Measurements from ENCODE around the gene ACKR4.
"Not testable (repeated sequence)": the region's sequence is repeated elsewhere in the genome, so short reads cannot be mapped to it uniquely, and the experiment has no call there.

Gene ACKR4

GRCh38 chr3:132596816-132597433 lies at the start of gene ACKR4:
ACKR4 (plus strand) TSS chr3:132597270; CDS start chr3:132600398, 3,128 bp downstream.
- no peak for DNase-seq (ENCODE audit: low spot score)

DNA sequence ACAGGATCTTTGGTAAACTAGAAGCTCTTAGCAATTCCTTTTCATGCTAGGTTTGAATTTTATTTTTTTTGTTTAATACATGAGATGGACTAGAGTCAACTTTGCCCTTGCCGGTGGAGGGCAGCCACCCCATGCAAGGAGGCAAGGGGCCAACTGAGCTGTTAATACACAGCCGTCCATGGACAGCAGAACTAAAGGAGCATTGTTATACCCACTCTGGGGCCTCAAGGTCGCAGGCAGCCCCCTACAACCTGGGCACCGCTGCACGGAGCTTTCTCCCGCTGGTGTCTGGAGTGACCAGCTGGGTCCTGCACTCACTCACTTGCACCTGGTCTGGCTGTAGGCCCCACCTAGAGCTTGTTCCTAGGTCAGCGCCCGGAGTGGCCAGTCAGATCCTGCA lies 47.9 kb upstream of the ACKR4 start:
- no peak for DNase-seq (ENCODE audit: low spot score)

DNA sequence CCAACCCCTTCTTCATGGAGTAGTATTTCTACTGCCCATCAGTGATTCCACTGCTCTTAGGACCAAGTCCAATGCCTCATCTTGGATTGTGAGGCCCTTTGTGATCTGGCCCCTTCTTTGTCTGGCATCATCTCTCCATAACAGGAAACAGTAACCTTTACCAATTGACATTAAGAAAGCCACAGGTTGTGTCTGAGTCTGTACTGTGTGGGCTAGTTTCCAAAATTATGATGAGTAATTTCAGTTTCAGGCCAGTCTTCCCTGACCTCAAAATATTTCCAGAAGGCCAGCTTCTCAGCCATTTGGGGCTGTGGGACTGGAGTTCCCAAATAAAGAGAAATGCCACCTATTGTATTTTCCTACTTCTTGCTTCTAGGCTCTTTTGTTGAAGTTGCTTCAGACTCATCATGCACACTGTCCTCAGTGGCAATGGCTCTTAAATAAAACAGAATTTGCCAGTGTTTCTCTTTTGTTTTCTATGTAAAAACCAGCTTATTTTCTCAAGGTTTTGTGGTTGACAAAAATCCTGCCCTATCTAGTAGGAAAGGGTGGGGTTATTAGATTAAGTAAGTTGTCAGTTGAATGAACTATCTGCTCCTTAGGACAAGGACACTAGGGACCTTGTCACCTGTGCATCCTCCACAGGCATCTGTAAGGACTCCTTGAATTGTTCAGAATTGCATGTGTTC lies 47.0 kb upstream of the ACKR4 start:
- no peak for DNase-seq (ENCODE audit: low spot score)

GRCh38 chr3:132550579-132551305 lies 46.3 kb upstream of the ACKR4 start:
- DNase-seq (ENCODE audit: low spot score), result no peak

- DNase-seq (ENCODE audit: low spot score), result no peak
Measured at GRCh38 chr3:132553826-132554225, 43.2 kb upstream of the ACKR4 start.

DNA sequence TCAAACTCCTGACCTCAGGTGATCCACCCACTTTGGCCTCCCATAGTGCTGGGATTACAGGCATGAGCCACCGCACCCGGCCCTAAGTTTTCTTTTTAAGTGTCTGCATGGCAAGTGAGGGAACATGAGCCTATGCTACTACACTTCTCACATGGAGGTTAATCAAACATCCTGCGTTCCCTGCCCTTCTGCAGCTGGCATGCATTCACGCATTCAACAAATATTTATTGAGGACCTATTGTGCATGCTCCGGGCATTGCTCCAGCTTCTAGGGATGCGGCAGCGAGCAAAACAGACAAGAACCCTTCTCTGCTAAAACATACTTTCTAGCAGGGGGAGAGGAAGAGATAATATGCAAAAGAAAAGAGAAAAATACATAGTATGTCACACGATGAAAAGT lies 42.6 kb upstream of the ACKR4 start:
- DNase-seq (ENCODE audit: low spot score), result no peak

GRCh38 chr3:132555306-132556035 lies 41.6 kb upstream of the ACKR4 start:
- no peak for DNase-seq (ENCODE audit: low spot score)

GRCh38 chr3:132556036-132556386 lies 41.1 kb upstream of the ACKR4 start:
- DNase-seq (ENCODE audit: low spot score), result not testable (repeated sequence)

DNA sequence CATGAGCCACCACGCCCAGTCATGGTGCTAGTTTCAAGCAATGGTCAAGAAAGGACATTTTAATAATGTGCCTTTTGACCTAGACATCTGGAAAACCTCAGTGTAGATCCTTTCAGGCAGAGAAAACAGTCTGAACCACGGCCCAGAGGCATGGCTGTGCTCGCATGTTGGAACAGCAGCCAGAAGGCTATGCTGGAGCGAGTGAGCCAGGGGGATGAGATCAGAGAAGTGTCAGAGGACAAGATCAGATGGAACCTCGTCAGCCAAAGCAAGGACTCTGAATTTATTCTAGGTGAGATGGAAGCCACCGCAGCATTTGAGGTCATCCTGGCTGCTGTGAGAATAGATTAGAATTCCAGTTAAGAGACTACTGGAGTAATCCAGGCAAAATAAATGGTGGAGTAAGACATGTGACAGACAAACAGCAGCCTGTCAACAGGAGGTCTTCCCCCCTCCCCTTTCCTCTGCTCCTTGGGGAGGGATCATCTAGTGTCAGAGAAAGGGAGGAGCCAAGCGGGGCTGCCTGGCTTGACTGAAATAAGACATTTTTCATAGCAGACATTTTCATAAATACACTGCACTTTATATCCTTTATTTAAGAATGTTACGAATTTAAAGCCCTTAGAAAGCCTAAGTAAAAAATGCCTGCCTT lies 40.4 kb upstream of the ACKR4 start:
- DNase-seq (ENCODE audit: low spot score), result no peak

GRCh38 chr3:132561003-132561402 lies 36.1 kb upstream of the ACKR4 start:
- DNase-seq (ENCODE audit: low spot score), result no peak

GRCh38 chr3:132563420-132564069 lies 33.5 kb upstream of the ACKR4 start:
- no peak for DNase-seq (ENCODE audit: low spot score)

DNA sequence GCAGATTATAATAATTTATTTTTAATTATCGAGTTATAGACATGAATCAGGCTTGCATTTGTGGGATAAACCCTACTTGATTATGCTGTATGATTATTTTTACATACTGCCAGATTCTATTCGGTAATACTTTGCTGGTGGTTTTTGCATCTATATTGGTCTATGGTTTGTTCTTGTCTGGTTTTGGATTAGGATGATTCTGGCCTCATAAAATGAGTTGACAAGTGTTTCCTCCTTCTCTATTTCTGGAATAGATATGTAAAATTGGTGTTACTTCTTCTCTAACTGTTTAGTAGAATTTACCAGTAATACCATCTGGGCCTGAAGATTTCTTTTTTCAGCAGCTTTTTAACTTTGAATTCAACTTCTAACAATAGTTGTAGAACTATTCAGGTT lies 33.0 kb upstream of the ACKR4 start:
- no peak for DNase-seq (ENCODE audit: low spot score)

GRCh38 chr3:132568422-132568821 lies 28.6 kb upstream of the ACKR4 start:
- DNase-seq (ENCODE audit: low spot score), result no peak

- DNase-seq (ENCODE audit: low spot score), result no peak
Measured at GRCh38 chr3:132569153-132569552, 27.9 kb upstream of the ACKR4 start.

DNA sequence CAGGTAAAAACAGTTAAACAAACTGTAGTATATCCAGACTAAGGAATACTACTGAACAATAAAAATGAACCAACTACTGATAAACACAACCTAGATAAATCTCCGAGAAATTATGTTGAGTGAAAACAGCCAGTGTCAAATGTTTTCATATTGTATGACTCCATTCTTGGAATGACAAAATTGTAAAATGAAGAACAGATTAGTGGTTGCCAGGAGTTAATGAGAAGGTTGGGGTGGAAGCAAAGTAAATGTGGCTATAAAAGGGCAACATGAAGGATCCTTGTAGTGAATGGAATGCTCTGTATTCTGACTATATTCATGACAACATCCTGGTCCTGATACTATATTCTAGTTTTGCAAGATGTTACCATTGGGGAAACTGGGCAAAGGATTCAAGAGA lies 27.5 kb upstream of the ACKR4 start:
- DNase-seq (ENCODE audit: low spot score), result no peak

DNA sequence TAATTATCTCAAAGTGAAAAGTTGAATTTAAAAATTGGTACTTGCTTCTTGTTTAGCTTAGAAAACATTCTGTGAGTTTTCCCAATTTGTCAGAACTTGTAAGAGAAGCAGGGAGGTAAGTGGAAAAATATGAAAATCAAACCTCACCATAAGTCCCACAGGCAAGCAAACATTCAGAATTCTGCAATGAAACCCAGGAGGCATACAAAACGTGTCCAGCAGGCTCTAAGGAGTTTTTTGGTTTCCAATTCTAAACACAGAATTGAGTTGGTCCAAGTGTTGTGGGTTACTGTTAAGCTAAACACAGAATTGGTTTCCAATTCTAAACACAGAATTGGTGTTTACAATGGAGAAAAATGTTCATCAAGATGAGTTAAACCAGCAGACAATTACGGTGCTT lies 27.1 kb upstream of the ACKR4 start:
- DNase-seq (ENCODE audit: low spot score), result no peak

GRCh38 chr3:132573797-132574211 lies 23.3 kb upstream of the ACKR4 start:
- DNase-seq (ENCODE audit: low spot score), result no peak

GRCh38 chr3:132587401-132587800 lies 9.7 kb upstream of the ACKR4 start:
- DNase-seq (ENCODE audit: low spot score), result no peak

DNA sequence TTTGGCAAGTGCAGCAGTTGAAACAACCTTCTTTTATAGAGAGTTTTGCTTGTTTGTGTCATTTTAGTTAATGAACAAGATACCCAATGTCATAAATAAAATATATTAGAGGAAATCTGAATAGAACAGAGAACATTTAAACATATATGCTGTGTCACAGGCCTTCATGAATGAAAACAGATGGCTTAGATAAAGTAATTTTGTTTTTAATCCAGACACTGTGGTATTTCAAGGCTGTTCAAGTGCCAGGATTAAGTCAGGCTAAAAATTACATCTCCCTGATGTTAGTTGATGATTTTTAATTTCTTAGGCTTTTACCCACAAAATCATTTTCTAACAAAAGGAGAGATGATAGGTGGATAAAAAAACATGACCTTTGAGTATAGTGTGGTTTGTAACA lies 4.9 kb upstream of the ACKR4 start:
- no peak for DNase-seq (ENCODE audit: low spot score)

- no peak for DNase-seq (ENCODE audit: low spot score)
Measured at GRCh38 chr3:132593241-132593946, 3.7 kb upstream of the ACKR4 start.

- peak; percentile 59 for DNase-seq (ENCODE audit: low spot score)
Measured at GRCh38 chr3:132593947-132594323, 3.1 kb upstream of the ACKR4 start.
